ENCODE data around the gene SLCO4A1.

Gene SLCO4A1

GRCh38 chr20:62605236-62605943 is 36.9 kb upstream of the SLCO4A1 start:
- in situ Hi-C loops (cut with MboI; ENCODE audit: low sequenced_read_pairs): loop anchor here (25.0 kb wide), 1 partner anchor 93 kb away; no protein-coding TSS in a partner anchor

GRCh38 chr20:62606016-62606415 is 36.3 kb upstream of the SLCO4A1 start:
- in situ Hi-C loops (cut with MboI; ENCODE audit: low sequenced_read_pairs): loop anchor here (25.0 kb wide), 1 partner anchor 94 kb away; no protein-coding TSS in a partner anchor

GRCh38 chr20:62606551-62607201 is 35.6 kb upstream of the SLCO4A1 start:
- in situ Hi-C loops (cut with MboI; ENCODE audit: low sequenced_read_pairs): loop anchor here (25.0 kb wide), 1 partner anchor 94 kb away; no protein-coding TSS in a partner anchor

GRCh38 chr20:62607366-62608217 is 34.7 kb upstream of the SLCO4A1 start:
- in situ Hi-C loops (cut with MboI; ENCODE audit: low sequenced_read_pairs): loop anchor here (25.0 kb wide), 1 partner anchor 95 kb away; no protein-coding TSS in a partner anchor

- in situ Hi-C loops (cut with MboI; ENCODE audit: low sequenced_read_pairs): loop anchor here (25.0 kb wide), 1 partner anchor 96 kb away; no protein-coding TSS in a partner anchor
Measured at GRCh38 chr20:62608218-62608565, 34.1 kb upstream of the SLCO4A1 start.

GRCh38 chr20:62609279-62609720 is 33.0 kb upstream of the SLCO4A1 start:
- in situ Hi-C loops (cut with MboI; ENCODE audit: low sequenced_read_pairs): loop anchor here (25.0 kb wide), 1 partner anchor 97 kb away; no protein-coding TSS in a partner anchor

- in situ Hi-C loops (cut with MboI; ENCODE audit: low sequenced_read_pairs): loop anchor here (25.0 kb wide), 1 partner anchor 98 kb away; no protein-coding TSS in a partner anchor
Measured at GRCh38 chr20:62609811-62610757, 32.2 kb upstream of the SLCO4A1 start.

GRCh38 chr20:62611012-62611411 is 31.3 kb upstream of the SLCO4A1 start:
- in situ Hi-C loops (cut with MboI; ENCODE audit: low sequenced_read_pairs): loop anchor here (25.0 kb wide), 1 partner anchor 99 kb away; no protein-coding TSS in a partner anchor

GRCh38 chr20:62611819-62612218 is 30.5 kb upstream of the SLCO4A1 start:
- in situ Hi-C loops (cut with MboI; ENCODE audit: low sequenced_read_pairs): loop anchor here (25.0 kb wide), 1 partner anchor 100 kb away; no protein-coding TSS in a partner anchor

- in situ Hi-C loops (cut with MboI; ENCODE audit: low sequenced_read_pairs): loop anchor here (25.0 kb wide), 1 partner anchor 102 kb away; no protein-coding TSS in a partner anchor
Measured at GRCh38 chr20:62614085-62614960, 28.0 kb upstream of the SLCO4A1 start.

GRCh38 chr20:62614961-62615680 is 27.2 kb upstream of the SLCO4A1 start:
- in situ Hi-C loops (cut with MboI; ENCODE audit: low sequenced_read_pairs): loop anchor here (25.0 kb wide), 1 partner anchor 103 kb away; no protein-coding TSS in a partner anchor

GRCh38 chr20:62615750-62616251 is 26.5 kb upstream of the SLCO4A1 start:
- in situ Hi-C loops (cut with MboI; ENCODE audit: low sequenced_read_pairs): loop anchor here (25.0 kb wide), 1 partner anchor 104 kb away; no protein-coding TSS in a partner anchor

- in situ Hi-C loops (cut with MboI; ENCODE audit: low sequenced_read_pairs): loop anchor here (25.0 kb wide), 1 partner anchor 105 kb away; no protein-coding TSS in a partner anchor
Measured at GRCh38 chr20:62616728-62617621, 25.3 kb upstream of the SLCO4A1 start.

GRCh38 chr20:62617711-62618483 is 24.4 kb upstream of the SLCO4A1 start:
- in situ Hi-C loops (cut with MboI; ENCODE audit: low sequenced_read_pairs): loop anchor here (25.0 kb wide), 1 partner anchor 106 kb away; no protein-coding TSS in a partner anchor

- in situ Hi-C loops (cut with MboI; ENCODE audit: low sequenced_read_pairs): loop anchor here (25.0 kb wide), 1 partner anchor 107 kb away; no protein-coding TSS in a partner anchor
Measured at GRCh38 chr20:62618611-62619529, 23.4 kb upstream of the SLCO4A1 start.

Measured in HL-60/S4 treated with retinoic acid at 250 ng/mL for 4 days and 3 days (cell line).